Loucy (cell line): ENCODE measurements around the gene CLSTN2.

Experiments
- CTCF ChIP-seq: fragments of 200-600 bp; sonication (generic); conservative IDR thresholded peaks from 2 replicates; pipeline ENCODE4 v1.5.1; 2014; ENCODE audit warnings: mild to moderate bottlenecking, antibody characterized with exemption, low read length
- EZH2phosphoT487 ChIP-seq: fragments of 200-600 bp; IDR thresholded peaks from 2 replicates; pipeline ENCODE4 v1.6.1; 2018; ENCODE audit warnings: antibody characterized with exemption, mild to moderate bottlenecking, moderate library complexity, borderline replicate concordance

GRCh38 chr3:140510303-140510861, 575.4 kb downstream of the CLSTN2 start:
- TF ChIP-seq CTCF (no peak), EZH2phosphoT487 (no peak)
